Limb (tissue), 2 donors: Measurements from ENCODE around the gene ADK.

Experiments used
- DNase-seq, 2 donors: peaks; one replicate each; pipeline ENCODE4 v3.0.0-alpha.2; 2016; ENCODE audit errors: extremely low spot score in 2 of 2

Gene ADK

GRCh38 chr10:74238031-74238431 lies 87.0 kb downstream of the ADK start:
- DNase-seq: no peak

- DNase-seq: no peak
These were observed 87.5 kb downstream of the ADK start for GRCh38 chr10:74238516-74238915.

- no peak for DNase-seq
These were observed 92.0 kb downstream of the ADK start for GRCh38 chr10:74243067-74243466.

- DNase-seq: peak in 1 of 2 donors; percentile 69
These were observed 93.2 kb downstream of the ADK start for GRCh38 chr10:74244097-74244685.

- no peak for DNase-seq
These were observed 93.8 kb downstream of the ADK start for GRCh38 chr10:74244807-74245206.

DNA sequence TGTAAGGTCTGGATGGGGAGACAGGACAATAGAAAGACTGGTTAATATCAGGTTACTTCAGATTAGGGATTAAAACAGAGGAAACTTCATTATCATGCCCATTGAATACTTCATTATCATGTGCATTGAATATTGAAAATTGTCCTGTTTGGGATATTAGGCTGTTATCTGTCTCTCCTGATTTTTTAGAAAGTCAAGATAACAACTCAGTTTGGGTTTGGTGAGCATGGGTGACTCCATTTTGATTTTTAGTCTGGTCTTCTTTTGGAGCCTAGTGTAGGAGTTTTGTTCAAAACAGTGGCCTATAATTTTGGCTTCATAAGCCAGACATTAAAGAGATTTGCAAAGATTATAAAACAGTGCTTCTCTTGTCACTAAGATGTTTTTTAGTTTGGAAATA lies 95.5 kb downstream of the ADK start:
- DNase-seq: no peak

- DNase-seq: no peak
These were observed 98.8 kb downstream of the ADK start for GRCh38 chr10:74249865-74250264.

- DNase-seq: no peak
These were observed 104.2 kb downstream of the ADK start for GRCh38 chr10:74255214-74255613.

GRCh38 chr10:74255888-74256357 lies 104.9 kb downstream of the ADK start:
- no peak for DNase-seq

- DNase-seq: no peak
These were observed 111.8 kb downstream of the ADK start for GRCh38 chr10:74262856-74263255.

DNA sequence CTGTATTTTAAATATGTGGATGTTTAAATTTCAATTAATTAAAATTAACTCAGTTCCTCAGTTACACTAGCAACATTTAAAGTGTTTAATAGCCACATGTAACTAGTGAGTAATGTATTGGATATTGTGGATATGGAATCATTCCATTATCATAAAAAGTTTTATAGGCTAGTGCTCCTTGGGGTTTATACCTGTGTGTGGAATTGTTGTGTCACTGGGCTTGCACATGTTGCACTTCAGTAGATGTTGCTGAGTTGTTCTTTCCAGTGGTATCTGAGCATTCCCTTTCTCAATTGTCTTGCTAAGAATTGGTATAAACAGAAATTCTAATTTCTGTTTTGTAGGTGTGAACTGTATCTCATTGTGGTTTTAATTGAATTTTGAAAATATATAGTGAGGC lies 113.0 kb downstream of the ADK start:
- no peak for DNase-seq

DNA sequence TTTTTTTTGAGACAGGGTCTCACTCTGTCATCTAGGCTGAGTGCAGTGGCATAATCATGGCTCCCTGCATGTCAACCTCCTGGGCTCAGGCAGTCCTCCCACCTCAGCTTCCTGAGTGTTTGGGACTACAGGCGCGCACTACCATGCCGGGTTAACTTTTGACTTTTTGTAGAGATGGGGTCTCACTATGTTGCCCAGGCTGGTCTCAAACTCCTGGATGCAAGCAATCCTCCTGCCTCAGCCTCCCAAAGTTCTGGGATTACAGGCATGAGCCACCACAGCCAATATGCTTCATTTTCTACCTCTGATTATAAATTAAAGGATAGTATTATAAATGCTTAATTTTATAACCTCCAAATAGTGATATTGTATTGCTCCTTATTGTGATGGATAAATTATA lies 121.3 kb downstream of the ADK start:
- DNase-seq: no peak

DNA sequence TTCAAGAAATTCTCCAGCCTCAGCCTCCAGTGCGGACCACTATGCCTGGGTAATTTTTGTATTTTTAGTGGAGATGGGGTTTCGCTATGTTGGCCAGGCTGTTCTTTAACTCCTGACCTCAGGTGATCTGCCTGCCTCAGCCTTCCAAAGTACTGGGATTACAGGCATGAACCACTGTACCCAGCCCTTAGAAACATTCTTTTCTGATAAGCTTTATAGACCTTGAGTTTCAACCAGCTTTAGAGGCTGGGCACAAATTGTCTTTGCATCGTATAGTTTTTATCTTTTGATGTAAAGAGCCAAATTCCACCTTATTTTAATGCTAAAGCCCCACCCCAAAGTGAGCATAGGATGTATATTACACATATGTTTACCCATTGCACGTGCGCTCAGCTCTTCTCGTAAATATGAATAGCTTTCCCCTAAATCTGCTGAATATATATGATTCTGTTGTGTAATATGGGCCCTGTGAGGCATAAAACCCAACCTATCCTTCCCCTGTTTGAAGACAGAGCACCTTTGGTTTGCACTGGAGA lies 124.8 kb downstream of the ADK start:
- no peak for DNase-seq

- DNase-seq: no peak
These were observed 125.4 kb downstream of the ADK start for GRCh38 chr10:74276416-74276815.

DNA sequence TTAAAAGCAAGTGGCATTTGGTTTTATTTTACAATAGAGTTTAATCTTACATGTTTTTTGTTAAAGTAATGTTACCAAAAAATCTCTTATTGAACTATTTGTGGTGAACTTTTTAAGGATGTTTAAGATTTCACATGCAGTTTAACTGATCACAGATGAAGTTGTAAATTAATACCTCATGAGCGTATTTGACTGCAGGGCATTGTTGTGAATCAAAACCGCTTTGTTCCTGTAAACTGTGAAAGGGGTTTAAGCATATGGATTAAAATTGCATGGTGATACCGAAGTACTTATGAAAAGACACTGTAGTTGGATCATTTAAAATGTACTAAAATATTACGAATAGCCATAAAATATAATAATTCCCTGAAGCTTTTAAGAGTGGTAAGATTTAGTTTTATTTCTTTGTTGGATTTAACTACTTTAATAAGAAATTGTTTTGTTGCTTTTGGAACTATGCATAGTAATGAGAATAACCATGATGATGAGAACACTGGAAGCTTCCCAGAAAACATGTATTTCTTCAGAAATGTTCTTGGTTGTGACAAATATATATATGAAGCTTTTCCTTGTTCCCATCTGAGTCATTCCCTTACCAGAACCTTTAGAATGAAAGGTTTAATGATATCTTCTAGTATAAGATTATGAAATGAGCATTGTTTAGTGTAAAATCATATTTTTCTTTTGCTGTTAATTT lies 131.3 kb downstream of the ADK start:
- peak in 1 of 2 donors; percentile 32 for DNase-seq

DNA sequence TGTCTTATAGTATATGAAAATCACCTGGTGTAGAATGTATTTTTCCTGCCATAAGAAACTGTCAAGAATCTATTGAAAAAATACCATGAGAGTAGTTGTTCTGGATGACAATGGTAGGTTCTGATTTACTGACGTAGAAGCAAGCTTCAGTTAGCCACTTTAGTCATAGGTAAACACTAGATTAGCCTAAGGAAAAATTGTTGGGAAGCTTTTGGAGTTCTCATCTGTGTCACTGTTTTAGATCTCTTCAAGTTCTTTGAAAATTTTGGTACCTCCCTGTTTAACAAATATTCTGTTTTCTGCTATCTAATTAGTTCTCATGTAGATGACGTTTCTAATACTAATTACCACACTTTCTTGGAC lies 131.8 kb downstream of the ADK start:
- no peak for DNase-seq

DNA sequence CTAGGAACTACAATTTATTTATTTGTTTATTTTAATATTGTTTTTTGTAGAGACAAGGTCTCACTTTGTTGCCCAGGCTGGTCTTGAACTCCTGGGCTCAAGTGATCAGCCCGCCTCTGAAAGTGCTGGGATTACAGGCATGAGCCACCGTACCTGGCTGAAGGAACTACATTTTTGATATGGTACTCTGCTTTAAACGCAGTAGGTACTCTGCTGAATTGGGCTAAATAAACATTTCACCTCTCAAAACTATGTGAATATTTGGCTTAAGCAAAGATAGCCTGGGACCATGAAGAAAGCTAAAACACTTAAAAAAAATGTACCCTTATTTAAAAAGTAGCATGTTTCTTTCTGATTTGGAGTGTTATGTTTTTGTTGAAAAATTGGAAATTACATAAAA lies 138.2 kb downstream of the ADK start:
- no peak for DNase-seq

GRCh38 chr10:74289951-74290350 lies 138.9 kb downstream of the ADK start:
- no peak for DNase-seq

DNA sequence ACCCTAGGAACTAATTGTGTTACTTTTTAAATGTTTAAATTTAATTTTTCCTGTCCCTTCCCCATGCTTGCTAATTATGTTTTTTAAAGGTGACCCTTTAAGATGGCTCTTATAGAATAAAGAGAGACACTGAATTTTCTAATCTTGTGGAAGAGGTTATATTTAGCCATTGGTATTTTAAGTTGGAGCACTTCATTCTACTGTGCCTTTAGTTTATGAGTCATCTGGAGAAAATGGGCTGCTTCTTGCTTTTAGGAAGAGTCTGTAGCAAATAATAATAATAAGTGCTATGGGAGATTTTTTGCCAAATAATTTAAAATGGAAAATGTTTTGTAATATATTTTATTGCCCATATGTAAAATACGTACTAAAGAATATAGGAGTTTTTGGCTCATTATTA lies 139.7 kb downstream of the ADK start:
- no peak for DNase-seq

DNA sequence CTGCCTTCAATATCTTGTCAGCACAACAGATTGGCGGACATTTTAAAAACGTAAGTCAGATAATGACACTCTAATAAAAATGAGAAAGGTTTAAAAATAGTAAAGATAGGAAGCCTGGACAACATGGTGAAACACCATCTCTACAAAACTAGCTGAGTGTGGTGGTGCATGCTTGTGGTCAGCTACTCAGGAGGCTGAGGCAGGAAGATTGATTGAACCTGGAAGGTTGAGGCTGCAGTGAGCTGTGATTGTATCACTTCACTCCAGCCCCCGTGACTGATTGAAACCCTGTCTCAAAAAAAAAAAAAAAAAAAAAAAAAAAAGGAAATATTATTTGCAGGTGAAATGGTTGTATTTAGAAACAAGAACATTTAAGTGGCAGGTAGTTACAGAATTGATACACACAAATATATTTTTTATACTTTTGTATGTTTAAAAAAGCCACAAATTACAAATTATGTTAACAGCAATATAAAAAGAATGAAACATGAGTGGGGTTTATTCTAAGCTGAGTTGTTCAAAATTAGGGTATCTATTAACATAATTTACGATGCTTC lies 141.9 kb downstream of the ADK start:
- DNase-seq: no peak

DNA sequence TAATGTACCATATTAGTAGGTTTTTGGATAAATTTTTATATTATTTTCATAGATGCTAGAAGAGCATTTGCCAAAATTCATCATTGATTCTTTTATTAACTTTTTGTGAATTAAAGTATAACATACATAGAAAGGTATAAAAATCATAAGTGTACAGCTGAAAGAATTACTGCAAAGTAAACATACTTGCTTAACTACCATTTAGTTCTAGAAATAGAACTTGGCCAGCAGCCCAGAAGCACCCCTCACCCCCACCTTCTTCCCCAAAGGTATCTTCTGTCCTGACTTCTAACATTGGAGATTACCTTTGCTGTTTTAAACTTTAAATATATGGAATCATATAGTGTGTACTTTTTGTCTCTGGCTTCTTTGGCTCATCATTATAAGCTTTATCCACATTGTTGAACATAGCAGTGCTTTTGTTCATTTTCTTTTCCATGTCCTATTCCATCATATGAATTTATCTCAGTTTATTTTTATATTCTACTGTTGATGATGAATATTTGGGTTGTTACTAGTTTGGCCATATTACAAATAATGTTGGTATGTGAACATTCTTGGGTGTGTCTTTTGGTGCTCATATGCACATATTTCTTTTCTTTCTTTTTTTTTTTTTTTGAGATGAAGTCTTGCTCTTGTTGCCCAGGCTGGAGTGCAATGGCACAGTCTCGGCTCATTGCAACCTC lies 142.8 kb downstream of the ADK start:
- DNase-seq: no peak

DNA sequence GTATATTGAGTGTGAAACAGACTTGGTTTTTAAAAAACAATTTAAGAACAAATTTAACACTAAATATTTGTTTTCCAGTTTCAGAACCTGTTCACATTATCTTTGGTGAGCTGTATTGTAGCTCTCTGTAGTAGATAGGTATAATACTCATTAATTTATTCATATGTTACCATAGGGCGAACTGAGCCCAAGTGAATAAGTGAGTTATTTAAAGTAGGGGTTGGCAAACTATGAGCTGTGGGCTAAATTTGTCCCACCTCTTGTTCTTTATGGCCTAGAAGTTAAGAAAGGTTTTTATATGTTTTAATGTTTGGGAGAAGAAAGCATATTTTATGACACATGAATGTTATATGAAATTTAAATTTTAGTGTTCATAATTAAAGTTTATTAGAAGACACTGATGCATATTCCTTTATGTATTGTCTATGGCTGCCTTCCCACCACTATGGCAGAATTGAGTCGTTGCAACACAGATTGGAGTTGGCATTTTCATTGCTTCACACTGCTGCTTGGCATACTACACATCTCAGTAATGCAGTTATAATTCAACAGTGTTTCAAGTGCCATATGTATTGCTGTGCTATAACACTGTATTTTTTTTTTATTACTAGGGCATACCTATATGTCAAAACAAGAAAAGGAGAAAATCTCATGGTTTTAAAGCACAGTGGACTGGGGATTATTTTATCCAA lies 146.5 kb downstream of the ADK start:
- no peak for DNase-seq
